GM12875 (cell line): ENCODE measurements around the gene NCAM1.

Source experiments
- H3K4me3 ChIP-seq: one replicate; pipeline ENCODE4 v1.5.1; 2011; ENCODE audit warnings: low read depth, low read length, control low read depth
- CTCF ChIP-seq: IDR thresholded peaks from 2 replicates; pipeline ENCODE4 v1.5.1; 2011; ENCODE audit warnings: low read depth, mild to moderate bottlenecking, control low read depth, inconsistent platforms, low read length, moderate library complexity, borderline replicate concordance; ENCODE audit not compliant: insufficient read depth

Gene NCAM1

GRCh38 chr11:113001709-113002108 is 40.5 kb downstream of the NCAM1 start:
- no peak for TF ChIP-seq CTCF
- no peak overlapping the region for H3K4me3 ChIP-seq

- no peak for TF ChIP-seq CTCF
- no peak overlapping the region for H3K4me3 ChIP-seq
Observed at GRCh38 chr11:113006896-113007445, 45.8 kb downstream of the NCAM1 start.

GRCh38 chr11:113014262-113015097 is 53.3 kb downstream of the NCAM1 start:
- no peak overlapping the region for H3K4me3 ChIP-seq
- TF ChIP-seq CTCF, result no peak

- no peak for TF ChIP-seq CTCF
- H3K4me3 ChIP-seq, result no peak overlapping the region
Observed at GRCh38 chr11:113015098-113015455, 53.9 kb downstream of the NCAM1 start.

- TF ChIP-seq CTCF, result no peak
- no peak overlapping the region for H3K4me3 ChIP-seq
Observed at GRCh38 chr11:113016905-113017304, 55.7 kb downstream of the NCAM1 start.

GRCh38 chr11:113018913-113019312 is 57.7 kb downstream of the NCAM1 start:
- no peak for TF ChIP-seq CTCF
- no peak overlapping the region for H3K4me3 ChIP-seq

GRCh38 chr11:113019711-113020110 is 58.5 kb downstream of the NCAM1 start:
- no peak for TF ChIP-seq CTCF
- H3K4me3 ChIP-seq, result no peak overlapping the region
